Esophagus muscularis mucosa (tissue), 3 donors: ENCODE measurements around the gene FIGNL2.

Experiments used
- POLR2A ChIP-seq: fragments of 450-650 bp; IDR thresholded peaks from one replicate; pipeline ENCODE4 v1.6.1; 2017; ENCODE audit warnings: antibody characterized with exemption, moderate library complexity, mild to moderate bottlenecking, low read depth
- TF ChIP-seq, protein P1 (sequence below), 3 experiments: fragments of 200-600 bp in 2 of 3; fragments of 450-650 bp in 1 of 3; sonication (generic) in 2 of 3; IDR thresholded peaks; one replicate each; pipeline ENCODE4 v1.5.1; 2017 to 2019; ENCODE audit warnings: antibody characterized with exemption in 3 of 3, mild to moderate bottlenecking in 2 of 3, moderate library complexity in 1 of 3

GRCh38 chr12:51812871-51813270, 35.6 kb downstream of the FIGNL2 start:
- TF ChIP-seq, protein P1, sequence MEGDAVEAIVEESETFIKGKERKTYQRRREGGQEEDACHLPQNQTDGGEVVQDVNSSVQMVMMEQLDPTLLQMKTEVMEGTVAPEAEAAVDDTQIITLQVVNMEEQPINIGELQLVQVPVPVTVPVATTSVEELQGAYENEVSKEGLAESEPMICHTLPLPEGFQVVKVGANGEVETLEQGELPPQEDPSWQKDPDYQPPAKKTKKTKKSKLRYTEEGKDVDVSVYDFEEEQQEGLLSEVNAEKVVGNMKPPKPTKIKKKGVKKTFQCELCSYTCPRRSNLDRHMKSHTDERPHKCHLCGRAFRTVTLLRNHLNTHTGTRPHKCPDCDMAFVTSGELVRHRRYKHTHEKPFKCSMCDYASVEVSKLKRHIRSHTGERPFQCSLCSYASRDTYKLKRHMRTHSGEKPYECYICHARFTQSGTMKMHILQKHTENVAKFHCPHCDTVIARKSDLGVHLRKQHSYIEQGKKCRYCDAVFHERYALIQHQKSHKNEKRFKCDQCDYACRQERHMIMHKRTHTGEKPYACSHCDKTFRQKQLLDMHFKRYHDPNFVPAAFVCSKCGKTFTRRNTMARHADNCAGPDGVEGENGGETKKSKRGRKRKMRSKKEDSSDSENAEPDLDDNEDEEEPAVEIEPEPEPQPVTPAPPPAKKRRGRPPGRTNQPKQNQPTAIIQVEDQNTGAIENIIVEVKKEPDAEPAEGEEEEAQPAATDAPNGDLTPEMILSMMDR (IDR thresholded peaks at IDR 0.05), result no peak
- no peak for TF ChIP-seq POLR2A
